SU-DHL-6 (cell line): ENCODE measurements around the gene UBA1.

Source experiments
- H2AFZ ChIP-seq: fragments of 200-600 bp; sonication (generic); 2 replicates; pipeline ENCODE4 v1.6.1; 2014; ENCODE audit warnings: low read depth, mild to moderate bottlenecking, moderate library complexity, mixed read lengths, antibody characterized with exemption, low read length; ENCODE audit not compliant: severe bottlenecking
- H3F3A ChIP-seq: fragments of 200-600 bp; shearing (Covaris generic); 2 replicates; pipeline ENCODE4 v1.6.0; 2016; ENCODE audit warnings: antibody characterized with exemption, mild to moderate bottlenecking; ENCODE audit not compliant: insufficient read depth
- H3K27ac ChIP-seq: fragments of 200-600 bp; sonication (generic); 2 replicates; pipeline ENCODE4 v1.5.1; 2016; ENCODE audit warnings: low read depth, mild to moderate bottlenecking, low read length, moderate library complexity, mixed read lengths
- H3K27me3 ChIP-seq: fragments of 200-600 bp; sonication (generic), shearing (Covaris generic); 2 replicates; pipeline ENCODE4 v1.6.0; 2014; ENCODE audit warnings: mild to moderate bottlenecking, low read length
- H3K36me3 ChIP-seq: fragments of 200-600 bp; sonication (generic); 2 replicates; pipeline ENCODE4 v1.6.1; 2014; ENCODE audit warnings: mild to moderate bottlenecking, low read length, mixed read lengths
- H3K4me2 ChIP-seq: fragments of 300-600, 200-600 bp; shearing (Covaris generic), sonication (generic); 2 replicates; pipeline ENCODE4 v1.6.0; 2014; ENCODE audit warnings: low read length, low read depth, mild to moderate bottlenecking; ENCODE audit not compliant: poor library complexity, severe bottlenecking
- H3K4me3 ChIP-seq: fragments of 200-600 bp; sonication (generic); 2 replicates; pipeline ENCODE4 v1.5.1; 2014; ENCODE audit warnings: antibody characterized with exemption, low read length, mild to moderate bottlenecking, mixed read lengths; ENCODE audit not compliant: insufficient read depth, poor library complexity, severe bottlenecking
- H3K79me2 ChIP-seq: fragments of 200-600 bp; sonication (generic); 2 replicates; pipeline ENCODE4 v1.6.1; 2014; ENCODE audit warnings: mild to moderate bottlenecking, low read length, moderate library complexity; ENCODE audit not compliant: insufficient read depth
- H3K9ac ChIP-seq: fragments of 200-600 bp; sonication (generic); 2 replicates; pipeline ENCODE4 v1.7.0; 2014; ENCODE audit warnings: mild to moderate bottlenecking, low read length
- H3K9me2 ChIP-seq: fragments of 200-600 bp; sonication (generic); replicated peaks from 2 replicates; pipeline ENCODE4 v1.6.1; 2014; ENCODE audit warnings: low read length; ENCODE audit not compliant: insufficient read depth
- H3K9me3 ChIP-seq: fragments of 200-600 bp; sonication (generic); 2 replicates; pipeline ENCODE4 v1.6.1; 2014; ENCODE audit warnings: low read length, mixed read lengths; ENCODE audit not compliant: insufficient read depth
- H4K20me1 ChIP-seq: fragments of 200-600 bp; sonication (generic); 2 replicates; pipeline ENCODE4 v1.6.1; 2014; ENCODE audit warnings: low read depth, mild to moderate bottlenecking, antibody characterized with exemption, low read length, moderate library complexity, mixed read lengths
- EZH2phosphoT487 ChIP-seq: fragments of 200-600 bp; sonication (generic), shearing (Covaris generic); conservative IDR thresholded peaks from 2 replicates; pipeline ENCODE4 v1.6.1; 2018; ENCODE audit warnings: mild to moderate bottlenecking, antibody characterized with exemption, low read length, moderate library complexity, mixed read lengths
- TF ChIP-seq, protein P1 (sequence below): fragments of 200-600 bp; sonication (generic); IDR thresholded peaks from one replicate; pipeline ENCODE4 v1.5.1; 2017; ENCODE audit warnings: antibody characterized with exemption, mild to moderate bottlenecking, low read length, moderate library complexity; ENCODE audit not compliant: insufficient read depth, poor library complexity, severe bottlenecking

The UBA1 gene

DNA sequence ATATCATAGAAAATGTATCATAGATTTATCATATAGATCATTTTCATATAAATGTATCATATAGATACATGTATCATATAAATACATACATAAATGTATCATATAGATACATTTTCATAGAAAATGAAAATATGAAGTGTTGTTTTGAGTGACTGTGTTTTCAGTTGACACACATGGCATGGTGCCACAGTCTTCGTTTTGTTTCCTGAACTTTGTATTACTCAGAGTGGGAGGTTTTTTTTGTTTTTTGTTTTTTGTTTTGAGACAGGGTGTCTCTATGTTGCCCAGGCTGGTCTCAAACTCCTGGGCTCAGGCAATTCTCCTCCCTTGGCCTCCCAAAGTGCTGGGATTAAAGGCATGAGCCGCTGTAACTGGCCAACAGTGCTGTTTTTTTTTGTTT lies 44.7 kb upstream of the UBA1 start:
- Histone ChIP-seq H3K36me3 (no peaks in the 10 kb centered on the region), H2AFZ (no peak overlapping the region), H3K27ac (no peak overlapping the region), H3K9ac (no peak overlapping the region), H3K79me2 (peaks cover 81% of the 10 kb centered on the region), H3K9me3 (no peaks in the 10 kb centered on the region), H3K27me3 (no peaks in the 10 kb centered on the region), H3F3A (no peaks in the 10 kb centered on the region; the same call in 1 of the 2 replicates), H3K4me2 (no peak overlapping the region), H3K4me3 (no peak overlapping the region), H3K9me2 (no peaks in the 10 kb centered on the region), H4K20me1 (no peaks in the 10 kb centered on the region)
- TF ChIP-seq, protein P1, sequence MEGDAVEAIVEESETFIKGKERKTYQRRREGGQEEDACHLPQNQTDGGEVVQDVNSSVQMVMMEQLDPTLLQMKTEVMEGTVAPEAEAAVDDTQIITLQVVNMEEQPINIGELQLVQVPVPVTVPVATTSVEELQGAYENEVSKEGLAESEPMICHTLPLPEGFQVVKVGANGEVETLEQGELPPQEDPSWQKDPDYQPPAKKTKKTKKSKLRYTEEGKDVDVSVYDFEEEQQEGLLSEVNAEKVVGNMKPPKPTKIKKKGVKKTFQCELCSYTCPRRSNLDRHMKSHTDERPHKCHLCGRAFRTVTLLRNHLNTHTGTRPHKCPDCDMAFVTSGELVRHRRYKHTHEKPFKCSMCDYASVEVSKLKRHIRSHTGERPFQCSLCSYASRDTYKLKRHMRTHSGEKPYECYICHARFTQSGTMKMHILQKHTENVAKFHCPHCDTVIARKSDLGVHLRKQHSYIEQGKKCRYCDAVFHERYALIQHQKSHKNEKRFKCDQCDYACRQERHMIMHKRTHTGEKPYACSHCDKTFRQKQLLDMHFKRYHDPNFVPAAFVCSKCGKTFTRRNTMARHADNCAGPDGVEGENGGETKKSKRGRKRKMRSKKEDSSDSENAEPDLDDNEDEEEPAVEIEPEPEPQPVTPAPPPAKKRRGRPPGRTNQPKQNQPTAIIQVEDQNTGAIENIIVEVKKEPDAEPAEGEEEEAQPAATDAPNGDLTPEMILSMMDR: no peak
- TF ChIP-seq EZH2phosphoT487: no peak

DNA sequence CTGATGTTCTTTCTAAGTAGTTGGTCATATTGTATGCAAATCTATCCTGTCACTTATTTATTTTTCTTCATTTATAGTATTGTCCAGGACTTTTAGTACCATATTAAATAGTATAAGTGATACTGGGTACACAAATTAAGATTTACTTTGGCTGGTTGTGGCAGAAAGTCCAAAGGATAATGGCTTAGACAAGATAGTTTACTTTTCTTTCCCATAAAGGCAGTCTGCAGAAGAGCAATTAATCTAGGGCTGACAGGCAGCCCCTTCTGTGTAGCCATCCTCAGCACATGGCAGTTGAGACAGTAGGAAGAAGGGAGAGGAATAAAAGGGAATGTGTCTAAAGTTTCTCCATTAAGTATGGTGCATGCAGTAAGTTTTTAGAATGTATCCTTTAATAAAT lies 42.2 kb upstream of the UBA1 start:
- H3K9me2 ChIP-seq: no peaks in the 10 kb centered on the region
- no peaks in the 10 kb centered on the region for H3K27me3 ChIP-seq
- H3K4me2 ChIP-seq: no peak overlapping the region
- no peaks in the 10 kb centered on the region for H3K36me3 ChIP-seq
- TF ChIP-seq, protein P1: no peak
- TF ChIP-seq EZH2phosphoT487: no peak
- H4K20me1 ChIP-seq: no peaks in the 10 kb centered on the region
- peaks cover 80% of the 10 kb centered on the region for H3K79me2 ChIP-seq
- H3F3A ChIP-seq: no peaks in the 10 kb centered on the region; the same call in 1 of the 2 replicates
- H3K27ac ChIP-seq: no peak overlapping the region
- H3K9ac ChIP-seq: no peak overlapping the region
- no peaks in the 10 kb centered on the region for H3K9me3 ChIP-seq
- no peak overlapping the region for H3K4me3 ChIP-seq
- no peak overlapping the region for H2AFZ ChIP-seq

DNA sequence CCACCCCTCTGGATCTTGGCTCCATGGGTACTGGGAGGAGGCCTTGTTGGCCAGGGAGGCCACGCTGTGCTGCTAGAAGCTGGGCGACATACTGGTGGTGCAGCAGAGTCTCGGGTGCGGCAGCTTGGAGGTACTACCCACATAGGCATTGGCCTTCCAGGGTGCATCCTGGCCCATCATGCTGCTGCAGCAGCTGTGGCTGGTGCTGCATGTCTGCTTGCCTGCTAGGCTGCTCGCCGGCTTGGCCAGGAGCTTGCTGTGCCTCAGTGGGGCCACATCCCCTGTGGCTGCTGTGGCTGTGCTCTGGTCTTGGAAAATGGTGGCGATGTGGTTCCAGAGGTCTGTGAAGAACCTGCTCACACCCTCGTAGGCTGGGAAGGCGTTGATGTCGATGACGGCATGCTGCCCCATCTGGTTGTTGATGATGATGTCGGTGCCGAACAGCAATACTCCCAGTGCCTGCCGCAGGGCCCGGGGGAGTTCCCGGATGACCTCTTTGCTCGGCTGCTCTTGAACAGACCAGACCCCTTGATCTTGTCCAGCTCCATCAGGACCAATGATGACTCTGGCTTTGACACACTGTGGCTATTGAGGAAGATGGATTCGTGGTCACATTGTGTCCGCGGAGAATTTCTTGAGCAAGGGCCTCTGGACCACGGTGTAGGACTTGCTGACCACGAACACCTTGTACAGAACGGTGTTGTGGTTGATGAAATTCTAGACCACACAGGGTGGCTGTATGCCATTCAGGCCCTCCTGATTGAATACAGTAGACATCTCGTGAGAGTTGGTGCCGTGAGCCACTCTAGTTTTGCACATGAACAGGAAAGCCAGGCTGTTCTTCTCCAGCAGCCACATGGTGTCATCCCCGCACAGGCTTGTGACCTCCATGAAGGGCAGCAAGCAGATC lies 36.8 kb upstream of the UBA1 start:
- no peak overlapping the region for H3K4me3 ChIP-seq
- H3K27me3 ChIP-seq: no peaks in the 10 kb centered on the region
- H3K9ac ChIP-seq: no peak overlapping the region
- H3K36me3 ChIP-seq: no peaks in the 10 kb centered on the region
- H3K9me2 ChIP-seq: no peaks in the 10 kb centered on the region
- no peak overlapping the region for H3K27ac ChIP-seq
- H3K4me2 ChIP-seq: no peak overlapping the region
- no peak for TF ChIP-seq EZH2phosphoT487
- TF ChIP-seq, protein P1: no peak
- H3K79me2 ChIP-seq: peaks cover 74% of the 10 kb centered on the region
- H2AFZ ChIP-seq: no peak overlapping the region
- H4K20me1 ChIP-seq: no peaks in the 10 kb centered on the region
- no peaks in the 10 kb centered on the region for H3K9me3 ChIP-seq
- H3F3A ChIP-seq: no peaks in the 10 kb centered on the region
